Stomach (tissue), 19 donors: ENCODE data around the gene CUEDC1. TPM values are rescaled to one million over a fixed set of nuclear protein-coding genes. Genes with fewer than 3 reads are reported as not detected.
A peak's percentile ranks its signal among the peaks of the same experiment; 100 is the strongest.

Experiments used
- DNase-seq, 2 donors: peaks; one replicate each; pipeline versions ENCODE4 v3.0.0 to v3.0.0-alpha.2; 2013 to 2019
- H3K27ac ChIP-seq, 5 donors: fragments of 200-600 bp in 4 of 5; sonication (generic) in 4 of 5; one replicate each; pipeline ENCODE4 v1.5.1; 2013 to 2019; ENCODE audit warnings: mild to moderate bottlenecking in 1 of 5, moderate library complexity in 1 of 5
- H3K27me3 ChIP-seq, 3 donors: fragments of 200-600 bp; sonication (generic); one replicate each; pipeline ENCODE4 v1.5.1; 2017 to 2019; ENCODE audit warnings: mixed run types in 1 of 3
- H3K36me3 ChIP-seq, 4 donors: fragments of 200-600 bp; sonication (generic); 1 replicate in 3 of 4; 2 replicates in 1 of 4; pipeline ENCODE4 v1.5.1; 2016 to 2019
- H3K4me1 ChIP-seq, 4 donors: fragments of 200-600 bp; sonication (generic); one replicate each; pipeline ENCODE4 v1.5.1; 2016 to 2019
- H3K4me3 ChIP-seq, 4 donors: fragments of 200-600 bp; sonication (generic) in 3 of 4; one replicate each; pipeline ENCODE4 v1.5.1; 2016 to 2019; ENCODE audit warnings: mild to moderate bottlenecking in 1 of 4
- H3K9me3 ChIP-seq, 4 donors: fragments of 200-600 bp; sonication (generic); one replicate each; pipeline ENCODE4 v1.5.1; 2016 to 2019
- CTCF ChIP-seq, 7 experiments: fragments of 450-650 bp in 4 of 7; fragments of 200-600 bp in 3 of 7; sonication (generic) in 3 of 7; IDR thresholded peaks; one replicate each; pipeline ENCODE4 v1.5.1; 2016 to 2019; ENCODE audit warnings: antibody characterized with exemption in 7 of 7, control low read depth in 2 of 7, mild to moderate bottlenecking in 1 of 7
- EP300 ChIP-seq: sonication (generic); formaldehyde crosslinking; IDR thresholded peaks from one replicate; pipeline ENCODE4 v1.6.1; 2017; ENCODE audit warnings: antibody characterized with exemption
- POLR2A ChIP-seq, 4 donors: fragments of 450-650 bp; IDR thresholded peaks; one replicate each; pipeline ENCODE4 v1.6.1; 2016; ENCODE audit warnings: antibody characterized with exemption in 4 of 4, control low read depth in 2 of 4, mild to moderate bottlenecking in 1 of 4, moderate library complexity in 1 of 4
- POLR2AphosphoS5 ChIP-seq, 3 donors: sonication (generic); formaldehyde crosslinking; IDR thresholded peaks; one replicate each; pipeline ENCODE4 v1.6.1; 2016; ENCODE audit warnings: antibody characterized with exemption in 3 of 3
- WGBS, 5 donors: extraction: QIAGEN DNeasy Blood & Tissue Kit in 3 of 5; methylation state at CpG; one replicate each; pipeline versions ENCODE4 v1.1.5 to v1.1.7; 2013 to 2018; 5-methylcytosine and 5-hydroxymethylcytosine counted together
- intact Hi-C: fragments of 100-400 bp; cut with DNase I; formaldehyde crosslinking; loops from one replicate; pipeline ENCODE4 v1.15.1; 2023; ENCODE audit warnings: low total_unique reads
- long read RNA-seq, 10 donors: transcript quantifications; one replicate each; lab custom pipeline, GENCODE V29; 2026
- polyA plus RNA-seq, 3 donors: library from polyadenylated mRNA; stranded (reverse); fragments of 200-250 nt; gene quantifications; one replicate each; pipeline ENCODE4 v1.2.3, GENCODE V29; 2013
- total RNA-seq, 5 donors: library from RNA; depleted of rRNA; stranded (reverse); fragments of >200 nt; gene quantifications; one replicate each; pipeline versions ENCODE4 v1.1.0 to v1.2.3, GENCODE V29; 2014 to 2016
- donor health status: healthy with polysubstance abuse.
- donor health status: Bipolar disorder and iron deficiency.
- donor health status: healthy.

The CUEDC1 gene
- 100 to 1,000 TPM in 1 of 5 donors, 10 to 100 TPM in 4; 10.5 to 111 (median 23.6) TPM for total RNA-seq
- polyA plus RNA-seq, result 10 to 100 TPM; 16.5 to 30.1 (median 19.8) TPM
- long read RNA-seq, donor 1, transcript CUEDC1-211 (3 exons, 756 nt), result major isoform, 10 of 20 reads
- long read RNA-seq, donor 1, partial matches to known transcripts, result 5 of 20 reads
- long read RNA-seq, donor 1, other reads (novel, unspliced or antisense), result 0 of 20 reads
- long read RNA-seq, donor 2, partial matches to known transcripts, result 0 of 3 reads
- long read RNA-seq, donor 2, other reads (novel, unspliced or antisense), result 0 of 3 reads
- long read RNA-seq, donor 3, partial matches to known transcripts, result 0 of 3 reads
- long read RNA-seq, donor 3, other reads (novel, unspliced or antisense), result 0 of 3 reads
- long read RNA-seq, donor 4, result 0 reads
- long read RNA-seq, donor 5, transcript CUEDC1-204 (2 exons, 707 nt), result major isoform, 5 of 15 reads
- long read RNA-seq, donor 5, transcript CUEDC1-206 (11 exons, 3,621 nt), result major isoform, 5 of 15 reads
- long read RNA-seq, donor 5, partial matches to known transcripts, result 5 of 15 reads
- long read RNA-seq, donor 5, other reads (novel, unspliced or antisense), result 0 of 15 reads
- long read RNA-seq, donor 6, transcript CUEDC1-211 (3 exons, 756 nt), result minor isoform, 8 of 24 reads
- long read RNA-seq, donor 6, transcript CUEDC1-206 (11 exons, 3,621 nt), result major isoform, 14 of 24 reads
- long read RNA-seq, donor 6, partial matches to known transcripts, result 0 of 24 reads
- long read RNA-seq, donor 6, other reads (novel, unspliced or antisense), result 0 of 24 reads
- long read RNA-seq, donor 7, transcript CUEDC1-206 (11 exons, 3,621 nt), result major isoform, 10 of 13 reads
- long read RNA-seq, donor 7, partial matches to known transcripts, result 0 of 13 reads
- long read RNA-seq, donor 7, other reads (novel, unspliced or antisense), result 0 of 13 reads
- long read RNA-seq, donor 8, partial matches to known transcripts, result 0 of 5 reads
- long read RNA-seq, donor 8, other reads (novel, unspliced or antisense), result 0 of 5 reads
- long read RNA-seq, donor 9, partial matches to known transcripts, result 0 of 1 reads
- long read RNA-seq, donor 9, other reads (novel, unspliced or antisense), result 0 of 1 reads
- long read RNA-seq, donor 10, partial matches to known transcripts, result 0 of 1 reads
- long read RNA-seq, donor 10, other reads (novel, unspliced or antisense), result 0 of 1 reads

GRCh38 chr17:57955183-57955931 lies at the start of gene CUEDC1:
CUEDC1 (minus strand) TSS chr17:57955412; CDS start chr17:57885564, 69,848 bp downstream.
- intact Hi-C loops, result loop anchor here (10.0 kb wide), 1 partner anchor 61 kb away; no protein-coding TSS in a partner anchor
- Histone ChIP-seq H3K27me3 (no peaks in the 10 kb centered on the region), H3K4me1 (peaks cover 31 to 59% (median 49%) of the 10 kb centered on the region in 4 donors), H3K27ac (peak within 1 kb of the TSS; percentile 88 to 99 (median 99)), H3K9me3 (no peaks in the 10 kb centered on the region), H3K4me3 (peak within 1 kb of the TSS; percentile 61 to 89 (median 76)), H3K36me3 (no peaks in the 10 kb centered on the region)
- DNase-seq, result peak; percentile 84 to 92
- TF ChIP-seq CTCF (IDR thresholded peaks at IDR 0.05) (peak in 2 of 7 experiments; percentile 43 to 69), POLR2A (IDR thresholded peaks at IDR 0.05) (no peak), EP300 (no peak), POLR2AphosphoS5 (IDR thresholded peaks at IDR 0.05) (peak; percentile 34 to 51 (median 41))
- 0 to 3% (median 1%) methylated on average over 16 to 78 of the region's 79 CpGs for WGBS, 5 donors

- Histone ChIP-seq H3K27me3 (no peaks in the 10 kb centered on the region), H3K9me3 (no peaks in the 10 kb centered on the region), H3K4me1 (peaks cover 36 to 79% (median 56%) of the 10 kb centered on the region in 4 donors), H3K36me3 (peaks cover 33 to 62% (median 59%) of the 10 kb centered on the region in 4 donors), H3K4me3 (peak overlapping the region in 2 of 4 donors; percentile 88 to 95), H3K27ac (peak overlapping the region in 2 of 5 donors; percentile 2 to 4)
- WGBS, 5 donors, result 52 to 76% (median 55%) methylated on average over 3 of the region's 3 CpGs
- intact Hi-C loops, result no loop called here
- TF ChIP-seq POLR2A (IDR thresholded peaks at IDR 0.05) (no peak), CTCF (IDR thresholded peaks at IDR 0.05) (no peak), POLR2AphosphoS5 (IDR thresholded peaks at IDR 0.05) (no peak), EP300 (no peak)
- DNase-seq, result no peak
Measured at GRCh38 chr17:58004060-58004459, 48.8 kb upstream of the CUEDC1 start.

GRCh38 chr17:58002973-58003372 lies 47.8 kb upstream of the CUEDC1 start:
- Histone ChIP-seq H3K4me3 (no peak overlapping the region), H3K4me1 (peaks cover 32 to 72% (median 51%) of the 10 kb centered on the region in 4 donors), H3K36me3 (peaks cover 33 to 73% (median 64%) of the 10 kb centered on the region in 4 donors), H3K9me3 (no peaks in the 10 kb centered on the region), H3K27ac (peak overlapping the region in 1 of 5 donors; percentile 2), H3K27me3 (no peaks in the 10 kb centered on the region)
- TF ChIP-seq POLR2A (IDR thresholded peaks at IDR 0.05) (no peak), POLR2AphosphoS5 (IDR thresholded peaks at IDR 0.05) (no peak), CTCF (IDR thresholded peaks at IDR 0.05) (no peak), EP300 (no peak)
- WGBS, 5 donors, result 72 to 84% (median 77%) methylated on average over 2 of the region's 2 CpGs
- no peak for DNase-seq
- intact Hi-C loops, result no loop called here
